GM19463 (cell line): ENCODE measurements around the gene USP32.
A peak's percentile ranks its signal among the peaks of the same experiment; 100 is the strongest.
"Not testable (repeated sequence)": the region's sequence is repeated elsewhere in the genome, so short reads cannot be mapped to it uniquely, and the experiment has no call there.

ENCODE experiments used
- ATAC-seq: cut with Tn5 transposase; IDR thresholded peaks from one replicate; pipeline ENCODE4 v1.9.1; 2021; ENCODE audit warnings: mild to moderate bottlenecking, moderate library complexity; ENCODE audit not compliant: unreplicated experiment

USP32 gene

GRCh38 chr17:60392042-60392844 is at the start of gene USP32:
Gene USP32 (minus strand): TSS chr17:60392133. CDS start chr17:60391939, 194 bp downstream.
- ATAC-seq, result peak; percentile 88

- ATAC-seq, result no peak
Measured at GRCh38 chr17:60439501-60439900, 47.6 kb upstream of the USP32 start.

- no peak for ATAC-seq
Measured at GRCh38 chr17:60436676-60437075, 44.7 kb upstream of the USP32 start.

GRCh38 chr17:60435244-60436167 is 43.6 kb upstream of the USP32 start:
- no peak for ATAC-seq

- ATAC-seq, result not testable (repeated sequence)
Measured at GRCh38 chr17:60433021-60433997, 41.4 kb upstream of the USP32 start.

- ATAC-seq, result not testable (repeated sequence)
Measured at GRCh38 chr17:60430561-60430960, 38.6 kb upstream of the USP32 start.

GRCh38 chr17:60428491-60428890 is 36.6 kb upstream of the USP32 start:
- ATAC-seq, result not testable (repeated sequence)

- no peak for ATAC-seq
Measured at GRCh38 chr17:60426596-60426995, 34.7 kb upstream of the USP32 start.

- ATAC-seq, result no peak
Measured at GRCh38 chr17:60425626-60426025, 33.7 kb upstream of the USP32 start.

GRCh38 chr17:60423865-60424264 is 31.9 kb upstream of the USP32 start:
- no peak for ATAC-seq

GRCh38 chr17:60422162-60422665 is 30.3 kb upstream of the USP32 start, which contains the start of gene CHCT1:
Gene CHCT1 (plus strand): TSS chr17:60422489. CDS start chr17:60422593, 104 bp downstream.
- ATAC-seq, result no peak

GRCh38 chr17:60421273-60422161 is 29.6 kb upstream of the USP32 start:
- ATAC-seq, result peak; percentile 88

GRCh38 chr17:60419875-60420274 is 27.9 kb upstream of the USP32 start:
- ATAC-seq, result not testable (repeated sequence)

GRCh38 chr17:60419003-60419402 is 27.1 kb upstream of the USP32 start:
- ATAC-seq, result not testable (repeated sequence)

- no peak for ATAC-seq
Measured at GRCh38 chr17:60416368-60416925, 24.5 kb upstream of the USP32 start.

- ATAC-seq, result no peak
Measured at GRCh38 chr17:60415146-60415545, 23.2 kb upstream of the USP32 start.

GRCh38 chr17:60412701-60413100 is 20.8 kb upstream of the USP32 start:
- ATAC-seq, result no peak

GRCh38 chr17:60410001-60410400 is 18.1 kb upstream of the USP32 start:
- ATAC-seq, result no peak

- no peak for ATAC-seq
Measured at GRCh38 chr17:60406887-60407286, 15.0 kb upstream of the USP32 start.
